SJCRH30 (cell line): Measurements from ENCODE around the gene SARS1. TPM values are rescaled to one million over a fixed set of nuclear protein-coding genes. Genes with fewer than 3 reads are reported as not detected.

Source experiments
- DNase-seq, 2 experiments: peaks; one replicate each; pipeline ENCODE4 v3.0.0-alpha.2; 2015 to 2020
- H3K27ac ChIP-seq: fragments of 250-450 bp; sonication (Bioruptor Pico); 2 replicates; pipeline ENCODE4 v1.5.1; 2020; ENCODE audit warnings: mild to moderate bottlenecking, moderate library complexity
- H3K27me3 ChIP-seq: fragments of 250-450 bp; sonication (Bioruptor Pico); 2 replicates; pipeline ENCODE4 v1.5.1; 2020; ENCODE audit warnings: mild to moderate bottlenecking, moderate library complexity
- H3K36me3 ChIP-seq: fragments of 250-450 bp; sonication (Bioruptor Pico); 2 replicates; pipeline ENCODE4 v1.5.1; 2020; ENCODE audit warnings: mild to moderate bottlenecking, moderate library complexity
- H3K4me1 ChIP-seq: fragments of 250-450 bp; sonication (Bioruptor Pico); 2 replicates; pipeline ENCODE4 v1.5.1; 2020; ENCODE audit warnings: mild to moderate bottlenecking, moderate library complexity
- H3K4me3 ChIP-seq: fragments of 250-450 bp; sonication (Bioruptor Pico); 2 replicates; pipeline ENCODE4 v1.5.1; 2020; ENCODE audit warnings: mild to moderate bottlenecking, moderate library complexity
- H3K9me3 ChIP-seq: fragments of 250-450 bp; sonication (Bioruptor Pico); replicated peaks from 2 replicates; pipeline ENCODE4 v1.5.1; 2020; ENCODE audit warnings: mild to moderate bottlenecking, moderate library complexity
- total RNA-seq: library from RNA; depleted of rRNA; stranded (reverse); fragments of >200 nt; shearing (Covaris generic); gene quantifications from 2 replicates; pipeline ENCODE4 v1.2.3, GENCODE V29; 2014

SARS1 gene
- total RNA-seq, 1 experiment from 2014 or later: 107 TPM

- no peak overlapping the region for H3K27ac ChIP-seq
- no peaks in the 10 kb centered on the region for H3K36me3 ChIP-seq
- H3K4me1 ChIP-seq: 0 out of 2 replicates have a peak, but pooled peaks cover 2% of the 10 kb centered on the region
- DNase-seq: no peak
- H3K9me3 ChIP-seq: no peaks in the 10 kb centered on the region
- H3K27me3 ChIP-seq: no peaks in the 10 kb centered on the region; the same call in 1 of the 2 replicates
- H3K4me3 ChIP-seq: no peak overlapping the region
These were observed 30.3 kb downstream of the SARS1 start for GRCh38 chr1:109243860-109244552.

- Histone ChIP-seq H3K4me1 (0 out of 2 replicates have a peak, but pooled peaks cover 2% of the 10 kb centered on the region), H3K27ac (no peak overlapping the region), H3K4me3 (no peak overlapping the region), H3K9me3 (no peaks in the 10 kb centered on the region), H3K36me3 (no peaks in the 10 kb centered on the region), H3K27me3 (no peaks in the 10 kb centered on the region; the same call in 1 of the 2 replicates)
- DNase-seq: no peak
These were observed 32.4 kb downstream of the SARS1 start for GRCh38 chr1:109246141-109246551.

DNA sequence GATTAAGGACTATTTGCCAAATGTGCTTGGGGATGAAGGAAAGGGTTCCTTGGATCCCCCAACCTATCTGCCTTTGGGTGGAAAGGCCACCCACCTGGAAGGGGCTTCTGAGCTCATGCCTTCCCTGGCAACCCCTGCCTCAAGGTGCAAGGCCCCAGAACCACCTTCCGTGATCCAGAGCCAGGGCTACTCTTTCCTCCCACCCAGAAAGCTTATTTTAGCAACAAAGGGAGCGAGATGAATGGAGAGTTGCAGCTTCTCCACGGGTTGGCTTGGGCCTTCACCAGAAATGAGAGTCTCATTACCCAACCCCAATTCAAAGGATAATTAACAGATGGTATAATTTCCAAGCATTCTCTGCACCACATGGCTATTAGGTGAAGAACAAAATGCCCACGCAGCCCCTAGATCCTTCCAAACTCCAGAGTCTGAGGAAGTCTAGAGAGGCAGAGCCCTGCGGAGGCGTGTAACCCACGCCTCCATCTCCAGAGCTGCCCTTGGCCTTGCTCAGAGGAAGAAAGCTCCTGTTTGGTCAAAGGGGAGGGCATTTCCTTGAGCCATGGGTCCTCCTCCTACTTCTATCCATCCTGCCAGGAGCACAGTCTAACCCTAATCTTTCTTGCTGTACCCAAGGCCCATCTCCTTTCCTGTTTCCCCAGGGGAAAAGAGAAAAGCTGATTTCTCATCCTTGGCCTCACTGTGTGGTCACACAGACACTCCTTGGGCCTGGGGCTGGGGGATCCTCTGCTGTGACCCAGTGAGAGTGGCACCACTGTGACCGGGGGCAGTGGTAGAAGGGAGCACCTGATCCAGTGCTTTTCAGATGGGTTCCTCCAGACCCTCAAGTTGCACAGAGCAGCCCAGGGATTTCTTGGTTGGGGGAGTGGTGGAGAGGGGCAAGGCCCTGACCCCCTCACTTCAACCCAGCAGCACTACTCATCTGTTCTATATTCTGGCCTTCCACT lies 34.0 kb downstream of the SARS1 start:
- Histone ChIP-seq H3K27me3 (no peaks in the 10 kb centered on the region; the same call in 1 of the 2 replicates), H3K4me1 (0 out of 2 replicates have a peak, but pooled peaks cover 2% of the 10 kb centered on the region), H3K36me3 (no peaks in the 10 kb centered on the region), H3K9me3 (no peaks in the 10 kb centered on the region), H3K27ac (no peak overlapping the region), H3K4me3 (no peak overlapping the region)
- no peak for DNase-seq

- DNase-seq: no peak
- Histone ChIP-seq H3K27me3 (no peaks in the 10 kb centered on the region; the same call in 1 of the 2 replicates), H3K4me3 (no peak overlapping the region), H3K4me1 (0 out of 2 replicates have a peak, but pooled peaks cover 2% of the 10 kb centered on the region), H3K36me3 (no peaks in the 10 kb centered on the region), H3K9me3 (no peaks in the 10 kb centered on the region), H3K27ac (no peak overlapping the region)
These were observed 34.7 kb downstream of the SARS1 start for GRCh38 chr1:109248444-109248796.

DNA sequence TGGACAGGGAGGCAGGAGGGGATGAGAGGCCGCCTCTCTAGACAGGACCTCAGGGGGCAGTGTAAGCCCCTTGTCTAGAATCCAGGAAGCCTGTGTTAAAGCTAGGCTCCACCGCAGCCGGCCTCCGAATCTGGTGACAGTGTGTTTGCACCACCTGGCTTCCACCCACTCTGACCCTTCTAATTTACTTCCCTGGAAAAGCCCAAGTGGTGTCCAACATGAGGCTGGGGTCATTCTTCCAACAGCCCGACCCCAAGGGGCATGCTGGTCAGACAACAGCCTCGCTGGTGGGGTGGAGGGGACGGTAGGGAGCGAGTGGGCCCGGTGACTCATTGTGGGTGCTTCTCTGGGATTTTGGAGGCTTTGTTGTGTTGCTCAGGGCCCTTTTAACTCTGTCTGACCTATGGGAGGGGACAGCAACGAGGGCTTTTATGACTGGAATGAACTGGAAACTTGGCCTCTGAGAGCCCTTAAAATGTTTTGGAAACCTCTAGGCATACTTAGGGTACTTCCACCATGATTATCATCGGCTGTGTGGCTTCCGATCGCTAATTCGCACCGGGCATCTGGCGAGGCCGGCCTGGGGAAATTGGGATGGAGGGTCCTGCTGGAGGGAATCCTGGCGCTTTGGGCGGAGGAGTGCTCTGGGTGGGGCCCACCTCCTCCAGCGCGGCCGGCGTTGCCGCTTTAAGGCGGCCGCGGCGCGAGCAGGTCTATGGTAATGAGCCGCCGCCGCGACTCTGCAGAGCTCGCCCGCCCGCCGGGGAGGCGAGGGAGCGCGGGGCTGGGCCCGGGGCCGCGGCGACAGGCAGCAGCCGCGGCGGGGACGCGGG lies 35.3 kb downstream of the SARS1 start, which contains the start of gene CELSR2:
CELSR2 (plus strand) TSS at position 743 of the 833 bp plus-strand sequence. CDS start 541 bp downstream, outside the sequence.
- DNase-seq: peak; percentile 68 to 82
- no peaks in the 10 kb centered on the region; the same call in 1 of the 2 replicates for H3K27me3 ChIP-seq
- peaks cover 5% of the 10 kb centered on the region for H3K4me1 ChIP-seq
- no peak within 1 kb of the TSS for H3K27ac ChIP-seq
- no peaks in the 10 kb centered on the region for H3K36me3 ChIP-seq
- peak within 1 kb of the TSS; percentile 66 for H3K4me3 ChIP-seq
- H3K9me3 ChIP-seq: no peaks in the 10 kb centered on the region

- H3K27ac ChIP-seq: no peak overlapping the region
- H3K9me3 ChIP-seq: no peaks in the 10 kb centered on the region
- H3K36me3 ChIP-seq: no peaks in the 10 kb centered on the region
- H3K4me3 ChIP-seq: peak overlapping the region; percentile 66
- no peak for DNase-seq
- no peaks in the 10 kb centered on the region; the same call in 1 of the 2 replicates for H3K27me3 ChIP-seq
- H3K4me1 ChIP-seq: peaks cover 9% of the 10 kb centered on the region
These were observed 36.1 kb downstream of the SARS1 start for GRCh38 chr1:109249654-109250401.

DNA sequence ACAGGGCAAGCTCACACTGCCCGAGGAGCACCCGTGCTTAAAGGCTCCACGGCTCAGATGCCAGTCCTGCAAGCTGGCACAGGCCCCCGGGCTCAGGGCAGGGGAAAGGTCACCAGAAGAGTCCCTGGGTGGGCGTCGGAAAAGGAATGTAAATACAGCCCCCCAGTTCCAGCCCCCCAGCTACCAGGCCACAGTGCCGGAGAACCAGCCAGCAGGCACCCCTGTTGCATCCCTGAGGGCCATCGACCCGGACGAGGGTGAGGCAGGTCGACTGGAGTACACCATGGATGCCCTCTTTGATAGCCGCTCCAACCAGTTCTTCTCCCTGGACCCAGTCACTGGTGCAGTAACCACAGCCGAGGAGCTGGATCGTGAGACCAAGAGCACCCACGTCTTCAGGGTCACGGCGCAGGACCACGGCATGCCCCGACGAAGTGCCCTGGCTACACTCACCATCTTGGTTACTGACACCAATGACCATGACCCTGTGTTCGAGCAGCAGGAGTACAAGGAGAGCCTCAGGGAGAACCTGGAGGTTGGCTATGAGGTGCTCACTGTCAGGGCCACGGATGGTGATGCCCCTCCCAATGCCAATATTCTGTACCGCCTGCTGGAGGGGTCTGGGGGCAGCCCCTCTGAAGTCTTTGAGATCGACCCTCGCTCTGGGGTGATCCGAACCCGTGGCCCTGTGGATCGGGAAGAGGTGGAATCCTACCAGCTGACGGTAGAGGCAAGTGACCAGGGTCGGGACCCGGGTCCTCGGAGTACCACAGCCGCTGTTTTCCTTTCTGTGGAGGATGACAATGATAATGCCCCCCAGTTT lies 36.9 kb downstream of the SARS1 start:
- no peaks in the 10 kb centered on the region; the same call in 1 of the 2 replicates for H3K27me3 ChIP-seq
- H3K4me3 ChIP-seq: no peak overlapping the region
- no peak overlapping the region for H3K27ac ChIP-seq
- peaks cover 13% of the 10 kb centered on the region for H3K4me1 ChIP-seq
- DNase-seq: no peak
- H3K36me3 ChIP-seq: no peaks in the 10 kb centered on the region
- no peaks in the 10 kb centered on the region for H3K9me3 ChIP-seq

DNA sequence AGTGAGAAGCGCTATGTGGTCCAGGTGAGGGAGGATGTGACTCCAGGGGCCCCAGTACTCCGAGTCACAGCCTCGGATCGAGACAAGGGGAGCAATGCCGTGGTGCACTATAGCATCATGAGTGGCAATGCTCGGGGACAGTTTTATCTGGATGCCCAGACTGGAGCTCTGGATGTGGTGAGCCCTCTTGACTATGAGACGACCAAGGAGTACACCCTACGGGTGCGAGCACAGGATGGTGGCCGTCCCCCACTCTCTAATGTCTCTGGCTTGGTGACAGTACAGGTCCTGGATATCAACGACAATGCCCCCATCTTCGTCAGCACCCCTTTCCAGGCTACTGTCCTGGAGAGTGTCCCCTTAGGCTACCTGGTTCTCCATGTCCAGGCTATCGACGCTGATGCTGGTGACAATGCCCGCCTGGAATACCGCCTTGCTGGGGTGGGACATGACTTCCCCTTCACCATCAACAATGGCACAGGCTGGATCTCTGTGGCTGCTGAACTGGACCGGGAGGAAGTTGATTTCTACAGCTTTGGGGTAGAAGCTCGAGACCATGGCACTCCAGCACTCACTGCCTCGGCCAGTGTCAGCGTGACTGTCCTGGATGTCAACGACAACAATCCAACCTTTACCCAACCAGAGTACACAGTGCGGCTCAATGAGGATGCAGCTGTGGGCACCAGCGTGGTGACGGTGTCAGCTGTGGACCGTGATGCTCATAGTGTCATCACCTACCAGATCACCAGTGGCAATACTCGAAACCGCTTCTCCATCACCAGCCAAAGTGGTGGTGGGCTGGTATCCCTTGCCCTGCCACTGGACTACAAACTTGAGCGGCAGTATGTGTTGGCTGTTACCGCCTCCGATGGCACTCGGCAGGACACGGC lies 37.8 kb downstream of the SARS1 start:
- no peak overlapping the region for H3K27ac ChIP-seq
- DNase-seq: no peak
- no peaks in the 10 kb centered on the region; the same call in 1 of the 2 replicates for H3K27me3 ChIP-seq
- H3K4me1 ChIP-seq: peaks cover 13% of the 10 kb centered on the region
- H3K36me3 ChIP-seq: no peaks in the 10 kb centered on the region
- H3K9me3 ChIP-seq: no peaks in the 10 kb centered on the region
- no peak overlapping the region for H3K4me3 ChIP-seq

- Histone ChIP-seq H3K36me3 (no peaks in the 10 kb centered on the region), H3K27ac (no peak overlapping the region), H3K9me3 (no peaks in the 10 kb centered on the region), H3K4me3 (no peak overlapping the region), H3K27me3 (no peaks in the 10 kb centered on the region), H3K4me1 (peaks cover 13% of the 10 kb centered on the region)
- no peak for DNase-seq
These were observed 38.6 kb downstream of the SARS1 start for GRCh38 chr1:109252167-109252892.

DNA sequence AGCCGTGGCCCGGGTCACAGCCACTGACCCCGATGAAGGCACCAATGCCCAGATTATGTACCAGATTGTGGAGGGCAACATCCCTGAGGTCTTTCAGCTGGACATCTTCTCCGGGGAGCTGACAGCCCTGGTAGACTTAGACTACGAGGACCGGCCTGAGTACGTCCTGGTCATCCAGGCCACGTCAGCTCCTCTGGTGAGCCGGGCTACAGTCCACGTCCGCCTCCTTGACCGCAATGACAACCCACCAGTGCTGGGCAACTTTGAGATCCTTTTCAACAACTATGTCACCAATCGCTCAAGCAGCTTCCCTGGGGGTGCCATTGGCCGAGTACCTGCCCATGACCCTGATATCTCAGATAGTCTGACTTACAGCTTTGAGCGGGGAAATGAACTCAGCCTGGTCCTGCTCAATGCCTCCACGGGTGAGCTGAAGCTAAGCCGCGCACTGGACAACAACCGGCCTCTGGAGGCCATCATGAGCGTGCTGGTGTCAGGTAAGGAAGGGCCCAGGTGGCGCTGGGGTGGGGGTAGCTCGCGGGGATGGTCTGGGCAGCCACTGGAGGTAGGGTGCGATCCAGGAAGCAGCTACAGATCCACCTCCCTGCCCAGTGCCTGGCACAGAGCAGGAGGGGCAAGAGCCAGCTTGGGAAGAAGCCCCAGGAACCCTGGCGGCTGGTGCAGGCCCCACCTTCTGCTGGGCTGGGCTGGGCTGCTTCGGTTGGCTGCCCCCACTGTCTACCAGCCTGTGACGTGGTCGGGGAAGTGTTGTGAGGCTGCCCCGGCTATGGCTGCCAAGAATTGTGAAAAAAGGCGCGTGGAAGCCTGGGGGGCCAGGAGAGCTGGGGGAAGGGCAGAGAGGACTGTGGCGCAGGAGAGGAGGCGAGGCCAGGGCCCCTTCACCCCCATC lies 39.4 kb downstream of the SARS1 start:
- Histone ChIP-seq H3K27ac (no peak overlapping the region), H3K4me3 (no peak overlapping the region)

More for the DNA sequence above, 39.4 kb downstream of the SARS1 start:
- peaks cover 13% of the 10 kb centered on the region for H3K4me1 ChIP-seq
- DNase-seq: no peak
- H3K9me3 ChIP-seq: no peaks in the 10 kb centered on the region
- no peaks in the 10 kb centered on the region for H3K27me3 ChIP-seq
- H3K36me3 ChIP-seq: no peaks in the 10 kb centered on the region
